Vagina (tissue), 2 donors: ENCODE measurements around the gene EPX. TPM values are rescaled to one million over a fixed set of nuclear protein-coding genes. Genes with fewer than 3 reads are reported as not detected.

Experiments
- DNase-seq, 2 donors: peaks; one replicate each; pipeline ENCODE4 v3.0.0-alpha.2; 2017; ENCODE audit errors: extremely low spot score in 2 of 2
- H3K27ac ChIP-seq: fragments of 200-600 bp; sonication (generic); one replicate; pipeline ENCODE4 v1.5.1; 2019
- H3K27me3 ChIP-seq: fragments of 200-600 bp; sonication (generic); one replicate; pipeline ENCODE4 v1.5.1; 2019
- H3K36me3 ChIP-seq, 2 donors: fragments of 200-600 bp; sonication (generic); one replicate each; pipeline ENCODE4 v1.5.1; 2017 to 2019
- H3K4me1 ChIP-seq: fragments of 200-600 bp; sonication (generic); one replicate; pipeline ENCODE4 v1.5.1; 2019
- H3K4me3 ChIP-seq, 2 donors: fragments of 200-600 bp; sonication (generic); 1 replicate in 1 of 2; 2 replicates in 1 of 2; pipeline ENCODE4 v1.5.1; 2016 to 2019
- H3K9me3 ChIP-seq: fragments of 200-600 bp; sonication (generic); one replicate; pipeline ENCODE4 v1.5.1; 2019
- POLR2A ChIP-seq, 2 donors: fragments of 450-650 bp; IDR thresholded peaks; one replicate each; pipeline ENCODE4 v1.6.1; 2017; ENCODE audit warnings: antibody characterized with exemption in 2 of 2, mild to moderate bottlenecking in 2 of 2, moderate library complexity in 2 of 2
- POLR2AphosphoS5 ChIP-seq, 2 donors: sonication (generic); formaldehyde crosslinking; IDR thresholded peaks; one replicate each; pipeline ENCODE4 v1.9.0; 2017; ENCODE audit warnings: antibody characterized with exemption in 2 of 2, mild to moderate bottlenecking in 2 of 2, low read depth in 1 of 2; ENCODE audit not compliant: insufficient read depth in 1 of 2
- intact Hi-C: fragments of 100-400 bp; cut with DNase I; formaldehyde crosslinking; loops from one replicate; pipeline ENCODE4 v1.15.1; 2023
- total RNA-seq: library from RNA; depleted of rRNA; stranded (reverse); fragments of >200 nt; gene quantifications from one replicate; pipeline ENCODE4 v1.2.3, GENCODE V29; 2016
- TF ChIP-seq, protein P1 (sequence below), 3 experiments: fragments of 450-650 bp in 2 of 3; fragments of 200-600 bp in 1 of 3; sonication (generic) in 1 of 3; IDR thresholded peaks; one replicate each; pipeline ENCODE4 v1.5.1; 2017 to 2019; ENCODE audit warnings: antibody characterized with exemption in 3 of 3, mild to moderate bottlenecking in 2 of 3, moderate library complexity in 2 of 3

EPX gene
- total RNA-seq, 1 donor from 2014 or later: not detected

DNA sequence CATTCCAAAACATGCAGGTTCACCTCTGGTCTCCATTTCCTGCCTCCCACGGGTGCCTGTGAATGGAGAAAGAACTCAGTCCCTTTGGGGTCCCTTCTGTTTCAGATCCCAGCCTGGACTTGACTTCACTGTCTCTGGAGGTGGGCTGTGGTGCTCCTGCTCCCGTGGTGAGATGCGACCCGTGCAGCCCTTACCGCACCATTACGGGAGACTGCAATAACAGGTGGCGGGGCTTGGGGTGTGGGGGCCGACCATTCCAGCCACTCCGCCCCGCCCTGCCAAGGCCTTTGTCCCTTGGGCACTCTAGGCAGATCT, 56.4 kb downstream of the EPX start:
- peaks cover 7% of the 10 kb centered on the region for H3K4me1 ChIP-seq
- no peaks in the 10 kb centered on the region for H3K27me3 ChIP-seq
- no peaks in the 10 kb centered on the region for H3K36me3 ChIP-seq
- TF ChIP-seq POLR2A (IDR thresholded peaks at IDR 0.05) (no peak), POLR2AphosphoS5 (IDR thresholded peaks at IDR 0.05; ENCODE audit: insufficient read depth in 1 of 2, low read depth in 1 of 2) (no peak)
- TF ChIP-seq, protein P1, sequence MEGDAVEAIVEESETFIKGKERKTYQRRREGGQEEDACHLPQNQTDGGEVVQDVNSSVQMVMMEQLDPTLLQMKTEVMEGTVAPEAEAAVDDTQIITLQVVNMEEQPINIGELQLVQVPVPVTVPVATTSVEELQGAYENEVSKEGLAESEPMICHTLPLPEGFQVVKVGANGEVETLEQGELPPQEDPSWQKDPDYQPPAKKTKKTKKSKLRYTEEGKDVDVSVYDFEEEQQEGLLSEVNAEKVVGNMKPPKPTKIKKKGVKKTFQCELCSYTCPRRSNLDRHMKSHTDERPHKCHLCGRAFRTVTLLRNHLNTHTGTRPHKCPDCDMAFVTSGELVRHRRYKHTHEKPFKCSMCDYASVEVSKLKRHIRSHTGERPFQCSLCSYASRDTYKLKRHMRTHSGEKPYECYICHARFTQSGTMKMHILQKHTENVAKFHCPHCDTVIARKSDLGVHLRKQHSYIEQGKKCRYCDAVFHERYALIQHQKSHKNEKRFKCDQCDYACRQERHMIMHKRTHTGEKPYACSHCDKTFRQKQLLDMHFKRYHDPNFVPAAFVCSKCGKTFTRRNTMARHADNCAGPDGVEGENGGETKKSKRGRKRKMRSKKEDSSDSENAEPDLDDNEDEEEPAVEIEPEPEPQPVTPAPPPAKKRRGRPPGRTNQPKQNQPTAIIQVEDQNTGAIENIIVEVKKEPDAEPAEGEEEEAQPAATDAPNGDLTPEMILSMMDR (IDR thresholded peaks at IDR 0.05): no peak
- no peak overlapping the region for H3K27ac ChIP-seq
- peak overlapping the region; percentile 38 to 51 for H3K4me3 ChIP-seq
- intact Hi-C loops: no loop called here
- H3K9me3 ChIP-seq: no peaks in the 10 kb centered on the region
- no peak for DNase-seq

DNA sequence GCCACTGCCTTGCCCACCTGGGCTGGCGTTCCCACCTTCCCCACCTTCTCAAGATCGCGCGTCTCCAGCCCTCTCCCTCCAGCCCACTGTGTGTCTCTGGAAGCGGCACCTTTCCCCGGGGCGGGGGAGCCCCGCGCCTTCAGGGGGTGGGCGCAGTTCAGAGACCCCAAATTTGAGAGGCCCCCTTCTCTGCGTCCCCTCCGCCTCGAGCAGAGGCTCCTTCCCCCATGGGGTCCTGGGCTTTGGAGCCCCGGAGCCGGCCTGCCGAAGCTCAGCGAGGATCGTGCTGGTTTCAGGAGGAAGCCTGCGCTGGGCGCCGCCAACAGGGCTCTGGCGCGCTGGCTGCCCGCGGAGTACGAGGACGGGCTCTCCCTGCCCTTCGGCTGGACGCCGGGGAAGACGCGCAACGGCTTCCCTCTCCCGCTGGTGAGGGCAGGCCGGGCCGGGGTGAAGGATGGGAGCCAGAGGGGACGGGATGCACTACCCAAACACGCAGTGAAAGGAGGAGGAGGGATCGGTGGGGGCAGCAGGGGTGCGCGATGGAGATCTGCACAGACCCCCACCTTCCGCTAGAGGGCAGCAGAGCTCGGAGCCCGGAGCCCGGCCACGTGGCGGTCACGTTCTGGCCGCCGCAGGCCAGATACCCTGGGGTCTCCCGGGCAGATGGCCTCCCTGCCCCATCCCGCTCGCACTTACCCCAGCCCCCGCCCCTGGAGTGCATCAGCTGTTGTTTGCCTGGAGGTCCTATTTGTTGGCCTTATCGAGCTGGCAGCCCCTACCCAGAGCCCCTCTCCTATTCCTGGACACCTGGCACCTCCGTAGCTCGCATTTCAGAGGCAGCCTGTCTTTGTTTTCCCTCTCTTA, 57.0 kb downstream of the EPX start:
- peak overlapping the region; percentile 38 to 51 for H3K4me3 ChIP-seq
- H3K27ac ChIP-seq: no peak overlapping the region
- intact Hi-C loops: no loop called here
- DNase-seq: peak in 1 of 2 donors; percentile 88
- peaks cover 7% of the 10 kb centered on the region for H3K4me1 ChIP-seq
- no peaks in the 10 kb centered on the region for H3K27me3 ChIP-seq
- no peaks in the 10 kb centered on the region for H3K36me3 ChIP-seq
- TF ChIP-seq POLR2A (IDR thresholded peaks at IDR 0.05): no peak
- TF ChIP-seq POLR2AphosphoS5 (IDR thresholded peaks at IDR 0.05; ENCODE audit: insufficient read depth in 1 of 2, low read depth in 1 of 2): no peak
- TF ChIP-seq, protein P1 (IDR thresholded peaks at IDR 0.05): peak; percentile 56 to 88 (median 72)
- no peaks in the 10 kb centered on the region for H3K9me3 ChIP-seq

DNA sequence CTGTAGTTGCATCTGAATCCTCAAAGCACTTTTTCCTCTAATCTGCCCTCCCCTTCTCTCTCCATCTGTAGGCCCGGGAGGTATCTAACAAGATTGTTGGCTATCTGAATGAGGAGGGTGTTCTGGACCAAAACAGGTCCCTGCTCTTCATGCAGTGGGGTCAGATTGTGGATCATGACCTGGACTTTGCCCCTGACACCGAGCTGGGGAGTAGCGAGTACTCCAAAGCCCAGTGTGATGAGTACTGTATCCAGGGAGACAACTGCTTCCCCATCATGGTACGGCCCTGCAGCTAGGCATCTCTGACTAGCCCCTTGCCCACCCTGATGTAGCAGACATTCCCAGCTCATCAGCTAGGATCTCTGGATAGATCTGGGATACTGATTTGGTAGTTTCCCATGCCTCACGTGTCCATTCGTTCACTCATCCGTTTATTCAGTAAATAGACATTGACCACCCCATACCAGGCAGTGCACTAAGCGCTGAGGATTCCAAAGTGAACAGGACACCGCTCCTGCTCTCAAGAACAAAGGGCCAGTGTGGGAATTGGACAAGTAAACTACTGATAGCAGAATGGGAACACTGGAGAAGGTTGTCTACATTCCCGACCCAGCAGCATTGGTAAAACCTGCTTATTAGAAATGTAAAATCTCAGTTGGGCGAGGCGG, 58.0 kb downstream of the EPX start:
- Histone ChIP-seq H3K27ac (no peak overlapping the region), H3K9me3 (no peaks in the 10 kb centered on the region), H3K4me3 (no peak overlapping the region), H3K27me3 (no peaks in the 10 kb centered on the region), H3K4me1 (peaks cover 7% of the 10 kb centered on the region), H3K36me3 (no peaks in the 10 kb centered on the region)
- DNase-seq: peak in 1 of 2 donors; percentile 71
- TF ChIP-seq POLR2A (IDR thresholded peaks at IDR 0.05) (no peak), POLR2AphosphoS5 (IDR thresholded peaks at IDR 0.05; ENCODE audit: insufficient read depth in 1 of 2, low read depth in 1 of 2) (no peak)
- TF ChIP-seq, protein P1 (IDR thresholded peaks at IDR 0.05): no peak
- intact Hi-C loops: no loop called here

DNA sequence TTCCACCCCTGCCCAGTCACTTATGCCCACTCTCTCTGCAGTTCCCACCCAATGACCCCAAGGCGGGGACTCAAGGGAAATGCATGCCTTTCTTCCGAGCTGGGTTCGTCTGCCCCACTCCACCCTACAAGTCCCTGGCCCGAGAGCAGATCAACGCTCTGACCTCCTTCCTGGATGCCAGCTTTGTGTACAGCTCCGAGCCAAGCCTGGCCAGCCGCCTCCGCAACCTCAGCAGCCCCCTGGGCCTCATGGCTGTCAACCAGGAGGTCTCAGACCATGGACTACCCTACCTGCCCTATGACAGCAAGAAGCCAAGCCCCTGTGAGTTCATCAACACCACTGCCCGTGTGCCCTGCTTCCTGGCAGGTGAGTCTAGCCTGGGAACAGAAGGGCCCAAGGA, 59.6 kb downstream of the EPX start:
- Histone ChIP-seq H3K27me3 (no peaks in the 10 kb centered on the region), H3K36me3 (no peaks in the 10 kb centered on the region), H3K4me3 (no peak overlapping the region), H3K4me1 (peaks cover 7% of the 10 kb centered on the region), H3K9me3 (no peaks in the 10 kb centered on the region), H3K27ac (no peak overlapping the region)
- intact Hi-C loops: no loop called here
- DNase-seq: peak; percentile 81 to 85
- no peak for TF ChIP-seq POLR2AphosphoS5 (IDR thresholded peaks at IDR 0.05; ENCODE audit: insufficient read depth in 1 of 2, low read depth in 1 of 2)
- TF ChIP-seq POLR2A (IDR thresholded peaks at IDR 0.05): no peak
- TF ChIP-seq, protein P1 (IDR thresholded peaks at IDR 0.05): no peak

DNA sequence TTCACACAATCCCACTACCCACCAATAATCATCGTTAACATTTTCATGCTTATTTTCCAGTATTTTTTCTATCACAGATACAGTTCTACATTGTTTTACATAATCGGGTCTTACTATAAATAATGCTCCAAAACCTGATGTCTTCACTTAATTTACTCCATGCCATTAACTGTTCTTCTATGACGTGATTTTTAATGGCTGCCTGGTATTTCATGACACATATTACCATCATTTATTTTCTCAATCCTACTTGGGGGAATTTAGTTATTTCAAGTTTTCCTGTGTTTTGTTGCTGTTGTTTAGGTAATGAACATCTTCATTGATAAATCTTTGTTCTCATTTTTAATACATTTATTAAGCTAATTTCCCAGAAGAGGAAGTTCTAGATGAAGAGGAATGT, 60.6 kb downstream of the EPX start:
- no peak overlapping the region for H3K4me3 ChIP-seq
- H3K27me3 ChIP-seq: no peaks in the 10 kb centered on the region
- peaks cover 7% of the 10 kb centered on the region for H3K4me1 ChIP-seq
- no peaks in the 10 kb centered on the region for H3K36me3 ChIP-seq
- intact Hi-C loops: no loop called here
- TF ChIP-seq, protein P1 (IDR thresholded peaks at IDR 0.05): no peak
- TF ChIP-seq POLR2A (IDR thresholded peaks at IDR 0.05): no peak
- no peak for TF ChIP-seq POLR2AphosphoS5 (IDR thresholded peaks at IDR 0.05; ENCODE audit: insufficient read depth in 1 of 2, low read depth in 1 of 2)
- H3K9me3 ChIP-seq: no peaks in the 10 kb centered on the region
- no peak for DNase-seq
- no peak overlapping the region for H3K27ac ChIP-seq
